IPS-18a (cell line): ENCODE data around the gene ANO6.

Source experiments
- H3K27ac ChIP-seq: one replicate; pipeline ENCODE4 v1.5.1; 2013; ENCODE audit warnings: low read length
- H3K27me3 ChIP-seq: one replicate; pipeline ENCODE4 v1.6.1; 2013; ENCODE audit warnings: mild to moderate bottlenecking, low read length; ENCODE audit not compliant: control insufficient read depth, insufficient read depth
- H3K36me3 ChIP-seq: one replicate; pipeline ENCODE4 v1.6.1; 2013; ENCODE audit warnings: low read depth, low read length; ENCODE audit not compliant: control insufficient read depth
- H3K4me1 ChIP-seq: one replicate; pipeline ENCODE4 v1.6.1; 2013; ENCODE audit warnings: low read depth, low read length; ENCODE audit not compliant: control insufficient read depth
- H3K4me3 ChIP-seq: one replicate; pipeline ENCODE4 v1.5.1; 2013; ENCODE audit warnings: low read length
- H3K9ac ChIP-seq: one replicate; pipeline ENCODE4 v1.6.1; 2013; ENCODE audit warnings: mild to moderate bottlenecking, low read length, moderate library complexity
- H3K9me3 ChIP-seq: one replicate; pipeline ENCODE4 v1.6.1; 2013; ENCODE audit warnings: low read depth, low read length; ENCODE audit not compliant: control insufficient read depth

The ANO6 gene

GRCh38 chr12:45214071-45214470, 1.8 kb upstream of the ANO6 start:
- no peak overlapping the region for H3K27ac ChIP-seq
- H3K4me3 ChIP-seq = no peak overlapping the region
- H3K4me1 ChIP-seq = peaks cover 13% of the 10 kb centered on the region
- H3K9ac ChIP-seq = no peak overlapping the region
- no peaks in the 10 kb centered on the region for H3K36me3 ChIP-seq
- no peaks in the 10 kb centered on the region for H3K9me3 ChIP-seq
- peaks cover 5% of the 10 kb centered on the region for H3K27me3 ChIP-seq

- Histone ChIP-seq H3K4me3 (peak overlapping the region; percentile 91), H3K9me3 (no peaks in the 10 kb centered on the region), H3K27ac (no peak overlapping the region), H3K4me1 (peaks cover 17% of the 10 kb centered on the region), H3K9ac (peak overlapping the region; percentile 85), H3K36me3 (no peaks in the 10 kb centered on the region), H3K27me3 (peaks cover 5% of the 10 kb centered on the region)
Measured at GRCh38 chr12:45214749-45215418, 1.0 kb upstream of the ANO6 start.

GRCh38 chr12:45216230-45216982, 511 bp downstream of the ANO6 start:
- Histone ChIP-seq H3K4me1 (peaks cover 32% of the 10 kb centered on the region), H3K27ac (peak overlapping the region; percentile 49), H3K36me3 (no peaks in the 10 kb centered on the region), H3K4me3 (peak overlapping the region; percentile 91), H3K9ac (peak overlapping the region; percentile 85), H3K27me3 (peaks cover 5% of the 10 kb centered on the region), H3K9me3 (no peaks in the 10 kb centered on the region)

GRCh38 chr12:45216983-45217485, 1.1 kb downstream of the ANO6 start:
- Histone ChIP-seq H3K4me1 (peaks cover 34% of the 10 kb centered on the region), H3K27ac (peak overlapping the region; percentile 49), H3K36me3 (no peaks in the 10 kb centered on the region), H3K27me3 (peaks cover 5% of the 10 kb centered on the region), H3K4me3 (peak overlapping the region; percentile 91), H3K9ac (peak overlapping the region; percentile 85), H3K9me3 (no peaks in the 10 kb centered on the region)

- Histone ChIP-seq H3K4me3 (peak overlapping the region; percentile 91), H3K27me3 (peaks cover 5% of the 10 kb centered on the region), H3K9me3 (no peaks in the 10 kb centered on the region), H3K36me3 (no peaks in the 10 kb centered on the region), H3K4me1 (peaks cover 34% of the 10 kb centered on the region), H3K9ac (peak overlapping the region; percentile 85), H3K27ac (no peak overlapping the region)
Measured at GRCh38 chr12:45217846-45218245, 2.0 kb downstream of the ANO6 start.

- Histone ChIP-seq H3K4me1 (peaks cover 34% of the 10 kb centered on the region), H3K36me3 (no peaks in the 10 kb centered on the region), H3K27me3 (peaks cover 1% of the 10 kb centered on the region), H3K9ac (no peak overlapping the region), H3K27ac (no peak overlapping the region), H3K4me3 (no peak overlapping the region), H3K9me3 (no peaks in the 10 kb centered on the region)
Measured at GRCh38 chr12:45219621-45220020, 3.7 kb downstream of the ANO6 start.

GRCh38 chr12:45220363-45220931, 4.6 kb downstream of the ANO6 start:
- peak overlapping the region; percentile 5 for H3K4me3 ChIP-seq
- no peak overlapping the region for H3K27ac ChIP-seq
- no peaks in the 10 kb centered on the region for H3K27me3 ChIP-seq
- H3K9me3 ChIP-seq = no peaks in the 10 kb centered on the region
- H3K4me1 ChIP-seq = peaks cover 34% of the 10 kb centered on the region
- H3K36me3 ChIP-seq = no peaks in the 10 kb centered on the region
- no peak overlapping the region for H3K9ac ChIP-seq

- Histone ChIP-seq H3K4me1 (peaks cover 34% of the 10 kb centered on the region), H3K9me3 (no peaks in the 10 kb centered on the region), H3K4me3 (peak overlapping the region; percentile 5), H3K27me3 (no peaks in the 10 kb centered on the region), H3K9ac (no peak overlapping the region), H3K36me3 (no peaks in the 10 kb centered on the region), H3K27ac (no peak overlapping the region)
Measured at GRCh38 chr12:45220969-45221368, 5.1 kb downstream of the ANO6 start.

- Histone ChIP-seq H3K36me3 (no peaks in the 10 kb centered on the region), H3K4me3 (no peak overlapping the region), H3K9me3 (no peaks in the 10 kb centered on the region), H3K27me3 (no peaks in the 10 kb centered on the region), H3K4me1 (peaks cover 24% of the 10 kb centered on the region), H3K9ac (no peak overlapping the region), H3K27ac (no peak overlapping the region)
Measured at GRCh38 chr12:45223868-45224267, 8.0 kb downstream of the ANO6 start.

- Histone ChIP-seq H3K27ac (no peak overlapping the region), H3K4me3 (no peak overlapping the region), H3K27me3 (no peaks in the 10 kb centered on the region), H3K9ac (no peak overlapping the region), H3K9me3 (no peaks in the 10 kb centered on the region), H3K36me3 (no peaks in the 10 kb centered on the region), H3K4me1 (peaks cover 21% of the 10 kb centered on the region)
Measured at GRCh38 chr12:45224311-45224710, 8.4 kb downstream of the ANO6 start.

GRCh38 chr12:45226021-45226420, 10.1 kb downstream of the ANO6 start:
- H3K27ac ChIP-seq = no peak overlapping the region
- H3K27me3 ChIP-seq = no peaks in the 10 kb centered on the region

More at GRCh38 chr12:45226021-45226420, 10.1 kb downstream of the ANO6 start:
- Histone ChIP-seq H3K9ac (no peak overlapping the region), H3K36me3 (no peaks in the 10 kb centered on the region), H3K4me1 (peaks cover 6% of the 10 kb centered on the region), H3K9me3 (no peaks in the 10 kb centered on the region), H3K4me3 (no peak overlapping the region)
